Spleen (tissue), 11 donors: ENCODE results near the gene KIF6. TPM values are rescaled to one million over a fixed set of nuclear protein-coding genes. Genes with fewer than 3 reads are reported as not detected.

Experiments
- DNase-seq: peaks from one replicate; pipeline ENCODE4 v3.0.0-alpha.2; 2020
- H3K27ac ChIP-seq, 8 donors: fragments of 200-600 bp; sonication (generic) in 7 of 8; 1 replicate in 4 of 8; 2 replicates in 4 of 8; pipeline versions ENCODE4 v1.5.0 to v1.8.0; 2016 to 2021; ENCODE audit warnings: inconsistent platforms in 4 of 8, mild to moderate bottlenecking in 4 of 8, moderate library complexity in 1 of 8
- H3K27me3 ChIP-seq, 7 donors: fragments of 200-600 bp; sonication (generic) in 6 of 7; replicated peaks in 1 of 7; 1 replicate in 4 of 7; 2 replicates in 3 of 7; pipeline versions ENCODE4 v1.5.0 to v1.8.0; 2016 to 2021; ENCODE audit warnings: inconsistent platforms in 3 of 7, mild to moderate bottlenecking in 1 of 7
- H3K36me3 ChIP-seq, 6 donors: fragments of 200-600 bp; sonication (generic) in 5 of 6; 1 replicate in 4 of 6; 2 replicates in 2 of 6; pipeline versions ENCODE4 v1.5.0 to v1.8.0; 2016 to 2021; ENCODE audit warnings: inconsistent platforms in 2 of 6
- H3K4me1 ChIP-seq, 6 donors: fragments of 200-600 bp; sonication (generic) in 5 of 6; 1 replicate in 3 of 6; 2 replicates in 3 of 6; pipeline versions ENCODE4 v1.5.0 to v1.8.0; 2016 to 2021; ENCODE audit warnings: inconsistent platforms in 3 of 6
- H3K4me3 ChIP-seq, 8 donors: fragments of 200-600 bp; sonication (generic) in 7 of 8; 1 replicate in 4 of 8; 2 replicates in 4 of 8; pipeline versions ENCODE4 v1.5.0 to v1.8.0; 2016 to 2021; ENCODE audit warnings: inconsistent platforms in 4 of 8, mild to moderate bottlenecking in 4 of 8, moderate library complexity in 2 of 8
- H3K9me3 ChIP-seq, 8 donors: fragments of 200-600 bp; sonication (generic) in 7 of 8; 1 replicate in 4 of 8; 2 replicates in 4 of 8; pipeline versions ENCODE4 v1.5.0 to v1.8.0; 2016 to 2021; ENCODE audit warnings: inconsistent platforms in 4 of 8
- CTCF ChIP-seq, 11 experiments: fragments of 200-600 bp in 7 of 11; fragments of 450-650 bp in 4 of 11; sonication (generic) in 4 of 11; IDR thresholded peaks in 8 of 11; conservative IDR thresholded peaks in 3 of 11; 1 replicate in 7 of 11; 2 replicates in 4 of 11; pipeline versions ENCODE4 v1.4.0 to v1.8.0; 2016 to 2021; ENCODE audit warnings: antibody characterized with exemption in 11 of 11, inconsistent platforms in 4 of 11, mild to moderate bottlenecking in 1 of 11
- POLR2A ChIP-seq, 3 donors: fragments of 450-650 bp; IDR thresholded peaks; one replicate each; pipeline ENCODE4 v1.5.1; 2017; ENCODE audit warnings: antibody characterized with exemption in 3 of 3, mild to moderate bottlenecking in 1 of 3
- POLR2AphosphoS5 ChIP-seq, 3 donors: sonication (generic); formaldehyde crosslinking; IDR thresholded peaks; one replicate each; pipeline ENCODE4 v1.5.1; 2017; ENCODE audit warnings: antibody characterized with exemption in 3 of 3
- WGBS, 5 donors: extraction: QIAGEN DNeasy Blood & Tissue Kit in 3 of 5; methylation state at CpG; one replicate each; pipeline versions ENCODE4 v1.1.5 to v1.1.7; 2013 to 2018; 5-methylcytosine and 5-hydroxymethylcytosine counted together
- intact Hi-C: fragments of 100-400 bp; cut with DNase I; formaldehyde crosslinking; loops from one replicate; pipeline ENCODE4 v1.15.0; 2023; ENCODE audit warnings: low total_unique reads
- polyA plus RNA-seq, 3 donors: library from polyadenylated mRNA; stranded (reverse); fragments of 200-250 nt; gene quantifications; one replicate each; pipeline ENCODE4 v1.2.1, GENCODE V29; 2013
- total RNA-seq, 7 donors: library from RNA; depleted of rRNA in 3 of 7; stranded (reverse); fragments of >200 nt in 3 of 7; fragmentation: NEBNext Ultra II Directional in 4 of 7; extraction: Animal tissue kit (Norgen Biotek cat#: 25700) in 4 of 7; gene quantifications; one replicate each; pipeline versions ENCODE4 v1.1.0 to v1.2.1, GENCODE V29; 2016 to 2021
- donor health status: healthy with polysubstance abuse.
- donor health status: DM: no; HTN: no; CAD: no; lungs with moderate emphysema.
- donor health status: DM: no; HTN: no; CAD: no.
- donor health status: Bipolar disorder and iron deficiency.
- donor health status: healthy.
- donor health status: DM: no; HTN: no; CAD: no.
- donor health status: DM: yes; HTN: yes; CAD: no.

The KIF6 gene
- total and polyA plus RNA-seq, 10 donors, result 0.10 to 0.75 (median 0.24) TPM; not detected in 3

GRCh38 chr6:39432330-39433025, 292.7 kb downstream of the KIF6 start:
- no peak for DNase-seq
- Histone ChIP-seq H3K9me3 (peaks cover 0 to 16% (median 8%) of the 10 kb centered on the region in 8 donors), H3K27me3 (peaks cover 0 to 7% (median 0%) of the 10 kb centered on the region in 7 donors), H3K36me3 (no peaks in the 10 kb centered on the region), H3K27ac (no peak overlapping the region), H3K4me1 (peaks cover 0 to 6% (median 0%) of the 10 kb centered on the region in 6 donors), H3K4me3 (no peak overlapping the region)
- 84 to 88% (median 85%) methylated on average over 11 of the region's 11 CpGs for WGBS, 5 donors
- intact Hi-C loops, result no loop called here
- TF ChIP-seq POLR2A (IDR thresholded peaks at IDR 0.05), result no peak
- no peak for TF ChIP-seq CTCF (IDR thresholded peaks at IDR 0.05 in 8 of 11, conservative IDR thresholded peaks at IDR 0.05 in 3 of 11)

GRCh38 chr6:39430871-39431523, 294.2 kb downstream of the KIF6 start:
- Histone ChIP-seq H3K9me3 (peaks cover 0 to 3% (median 0%) of the 10 kb centered on the region in 8 donors), H3K4me3 (no peak overlapping the region), H3K4me1 (peaks cover 0 to 6% (median 0%) of the 10 kb centered on the region in 6 donors), H3K27me3 (peaks cover 0 to 7% (median 0%) of the 10 kb centered on the region in 7 donors), H3K36me3 (no peaks in the 10 kb centered on the region), H3K27ac (peak overlapping the region in 1 of 8 donors; percentile 28)
- TF ChIP-seq CTCF (IDR thresholded peaks at IDR 0.05 in 8 of 11, conservative IDR thresholded peaks at IDR 0.05 in 3 of 11), result no peak
- no peak for TF ChIP-seq POLR2AphosphoS5 (IDR thresholded peaks at IDR 0.05)
- TF ChIP-seq POLR2A (IDR thresholded peaks at IDR 0.05), result no peak
- WGBS, 5 donors, result 18 to 33% (median 24%) methylated on average over 11 of the region's 11 CpGs
- intact Hi-C loops, result no loop called here
- DNase-seq, result no peak

- intact Hi-C loops, result no loop called here
These were observed 294.8 kb downstream of the KIF6 start for GRCh38 chr6:39430446-39430845.

More at GRCh38 chr6:39430446-39430845, 294.8 kb downstream of the KIF6 start:
- Histone ChIP-seq H3K4me3 (no peak overlapping the region), H3K36me3 (no peaks in the 10 kb centered on the region), H3K9me3 (no peaks in the 10 kb centered on the region), H3K4me1 (peaks cover 0 to 6% (median 0%) of the 10 kb centered on the region in 6 donors), H3K27me3 (peaks cover 0 to 7% (median 0%) of the 10 kb centered on the region in 7 donors), H3K27ac (peak overlapping the region in 1 of 8 donors; percentile 28)
- no peak for DNase-seq
- TF ChIP-seq POLR2AphosphoS5 (IDR thresholded peaks at IDR 0.05) (no peak), POLR2A (IDR thresholded peaks at IDR 0.05) (no peak), CTCF (IDR thresholded peaks at IDR 0.05 in 8 of 11, conservative IDR thresholded peaks at IDR 0.05 in 3 of 11) (no peak)
- 70 to 100% (median 81%) methylated on average over 1 of the region's 1 CpG for WGBS, 5 donors
